CD4-positive, alpha-beta T cell (primary cell): ENCODE measurements around the gene GRID2. TPM values are rescaled to one million over a fixed set of nuclear protein-coding genes. Genes with fewer than 3 reads are reported as not detected.

Source experiments
- ATAC-seq: fragments of 200-7000 bp; cut with Tn5 transposase; one replicate; pipeline ENCODE4 v1.10.0; 2022; ENCODE audit warnings: mild to moderate bottlenecking; ENCODE audit not compliant: poor library complexity
- CTCF ChIA-PET: fragments of 350-600 bp; sonication (Branson Sonifier 250); formaldehyde crosslinking; loops from one replicate; lab custom pipeline; 2021; ENCODE audit warnings: antibody characterized with exemption, inconsistent platforms; lab: Charles Lee
- POLR2A ChIA-PET: fragments of 350-600 bp; sonication (Branson Sonifier 250); formaldehyde crosslinking; loops from one replicate; lab custom pipeline; 2021; ENCODE audit warnings: antibody characterized with exemption, inconsistent platforms; lab: Charles Lee
- DNase-seq, 14 experiments: peaks; one replicate each; pipeline ENCODE4 v3.0.0-alpha.2; 2013 to 2020; ENCODE audit warnings: mixed read lengths in 2 of 14
- H3K27ac ChIP-seq, 2 donors: one replicate each; pipeline versions ENCODE4 v1.5.1 to v1.7.0; 2013; ENCODE audit warnings: low read length in 2 of 2, low read depth in 1 of 2, mild to moderate bottlenecking in 1 of 2
- H3K27me3 ChIP-seq, 2 experiments: 1 replicate in 1 of 2; 2 replicates in 1 of 2; pipeline versions ENCODE4 v1.6.1 to v1.7.0; 2013; ENCODE audit warnings: low read length in 2 of 2, control low read depth in 1 of 2, mild to moderate bottlenecking in 1 of 2, moderate library complexity in 1 of 2; ENCODE audit not compliant: insufficient read depth in 2 of 2, control insufficient read depth in 1 of 2
- H3K36me3 ChIP-seq: one replicate; pipeline ENCODE4 v1.6.1; 2013; ENCODE audit warnings: low read length, control low read depth; ENCODE audit not compliant: insufficient read depth
- H3K4me1 ChIP-seq: one replicate; pipeline ENCODE4 v1.6.1; 2013; ENCODE audit warnings: low read length, control low read depth; ENCODE audit not compliant: insufficient read depth
- H3K4me3 ChIP-seq: one replicate; pipeline ENCODE4 v1.5.1; 2013; ENCODE audit warnings: mild to moderate bottlenecking, low read length, moderate library complexity
- H3K9me3 ChIP-seq, 2 experiments: 1 replicate in 1 of 2; 2 replicates in 1 of 2; pipeline versions ENCODE4 v1.6.1 to v1.7.0; 2013; ENCODE audit warnings: low read length in 2 of 2, mild to moderate bottlenecking in 2 of 2, control low read depth in 1 of 2, moderate library complexity in 1 of 2; ENCODE audit not compliant: control insufficient read depth in 1 of 2, insufficient read depth in 1 of 2
- H3K27ac Mint-ChIP-seq: one replicate; pipeline ENCODE4 v1.8.0; 2020; ENCODE audit warnings: mixed read lengths
- H3K27me3 Mint-ChIP-seq: one replicate; pipeline ENCODE4 v1.8.0; 2021; ENCODE audit warnings: mixed read lengths
- H3K36me3 Mint-ChIP-seq: one replicate; pipeline ENCODE4 v1.8.0; 2021; ENCODE audit warnings: low read depth, mixed read lengths
- H3K4me1 Mint-ChIP-seq: one replicate; pipeline ENCODE4 v1.8.0; 2021; ENCODE audit warnings: low read depth, mixed read lengths
- H3K4me3 Mint-ChIP-seq: one replicate; pipeline ENCODE4 v1.8.0; 2020; ENCODE audit warnings: mild to moderate bottlenecking, mixed read lengths
- H3K9me3 Mint-ChIP-seq: one replicate; pipeline ENCODE4 v1.8.0; 2020; ENCODE audit warnings: mixed read lengths
- intact Hi-C, 2 experiments: fragments of 100-400 bp; cut with DNase I in 1 of 2; cut with micrococcal nuclease in 1 of 2; formaldehyde crosslinking; loops; one replicate each; pipeline versions ENCODE4 v1.15.1 to v1.9.0; 2023 to 2025; cut with DNase I, micrococcal nuclease
- total RNA-seq, 174 experiments: library from RNA in 2 of 174; stranded (reverse) in 2 of 174; gene quantifications; one replicate each; pipeline ENCODE4 v1.2.3 and lab custom pipeline; 2021 to 2026
- TF ChIP-seq, protein P1 (sequence below): fragments of 200-600 bp; IDR thresholded peaks from one replicate; pipeline ENCODE4 v1.8.0; 2022; ENCODE audit warnings: antibody characterized with exemption, mild to moderate bottlenecking

Gene GRID2
- total RNA-seq, 2 experiments from 2014 or later: not detected

GRCh38 chr4:93605163-93605562, 1301.4 kb downstream of the GRID2 start:
- H3K4me3 Mint-ChIP-seq: no peak overlapping the region
- H3K27me3 Mint-ChIP-seq: no peaks in the 10 kb centered on the region
- Histone ChIP-seq H3K4me1 (no peaks in the 10 kb centered on the region), H3K4me3 (no peak overlapping the region), H3K36me3 (no peaks in the 10 kb centered on the region), H3K9me3 (peaks cover 0 to 3% of the 10 kb centered on the region in 2 experiments), H3K27me3 (no peaks in the 10 kb centered on the region), H3K27ac (no peak overlapping the region)
- no peak overlapping the region for H3K27ac Mint-ChIP-seq
- H3K4me1 Mint-ChIP-seq: no peaks in the 10 kb centered on the region
- TF ChIP-seq, protein P1, sequence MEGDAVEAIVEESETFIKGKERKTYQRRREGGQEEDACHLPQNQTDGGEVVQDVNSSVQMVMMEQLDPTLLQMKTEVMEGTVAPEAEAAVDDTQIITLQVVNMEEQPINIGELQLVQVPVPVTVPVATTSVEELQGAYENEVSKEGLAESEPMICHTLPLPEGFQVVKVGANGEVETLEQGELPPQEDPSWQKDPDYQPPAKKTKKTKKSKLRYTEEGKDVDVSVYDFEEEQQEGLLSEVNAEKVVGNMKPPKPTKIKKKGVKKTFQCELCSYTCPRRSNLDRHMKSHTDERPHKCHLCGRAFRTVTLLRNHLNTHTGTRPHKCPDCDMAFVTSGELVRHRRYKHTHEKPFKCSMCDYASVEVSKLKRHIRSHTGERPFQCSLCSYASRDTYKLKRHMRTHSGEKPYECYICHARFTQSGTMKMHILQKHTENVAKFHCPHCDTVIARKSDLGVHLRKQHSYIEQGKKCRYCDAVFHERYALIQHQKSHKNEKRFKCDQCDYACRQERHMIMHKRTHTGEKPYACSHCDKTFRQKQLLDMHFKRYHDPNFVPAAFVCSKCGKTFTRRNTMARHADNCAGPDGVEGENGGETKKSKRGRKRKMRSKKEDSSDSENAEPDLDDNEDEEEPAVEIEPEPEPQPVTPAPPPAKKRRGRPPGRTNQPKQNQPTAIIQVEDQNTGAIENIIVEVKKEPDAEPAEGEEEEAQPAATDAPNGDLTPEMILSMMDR: no peak
- ChIA-PET POLR2A (no interaction called here), CTCF (no interaction called here)
- intact Hi-C loops: no loop called here
- H3K9me3 Mint-ChIP-seq: peaks cover 12% of the 10 kb centered on the region
- DNase-seq (no peak), ATAC-seq (no peak)
- no peaks in the 10 kb centered on the region for H3K36me3 Mint-ChIP-seq

GRCh38 chr4:93617606-93618005, 1313.8 kb downstream of the GRID2 start:
- Histone ChIP-seq H3K9me3 (no peaks in the 10 kb centered on the region), H3K4me3 (no peak overlapping the region), H3K27me3 (no peaks in the 10 kb centered on the region), H3K36me3 (no peaks in the 10 kb centered on the region), H3K4me1 (no peaks in the 10 kb centered on the region), H3K27ac (no peak overlapping the region)
- CTCF ChIA-PET: no interaction called here
- Mint-ChIP-seq H3K27me3 (no peaks in the 10 kb centered on the region), H3K36me3 (no peaks in the 10 kb centered on the region), H3K9me3 (peaks cover 2% of the 10 kb centered on the region), H3K4me1 (no peaks in the 10 kb centered on the region), H3K4me3 (no peak overlapping the region), H3K27ac (no peak overlapping the region)
- DNase-seq (no peak), ATAC-seq (no peak)
- intact Hi-C loops: no loop called here
- POLR2A ChIA-PET: no interaction called here
- TF ChIP-seq, protein P1: no peak

DNA sequence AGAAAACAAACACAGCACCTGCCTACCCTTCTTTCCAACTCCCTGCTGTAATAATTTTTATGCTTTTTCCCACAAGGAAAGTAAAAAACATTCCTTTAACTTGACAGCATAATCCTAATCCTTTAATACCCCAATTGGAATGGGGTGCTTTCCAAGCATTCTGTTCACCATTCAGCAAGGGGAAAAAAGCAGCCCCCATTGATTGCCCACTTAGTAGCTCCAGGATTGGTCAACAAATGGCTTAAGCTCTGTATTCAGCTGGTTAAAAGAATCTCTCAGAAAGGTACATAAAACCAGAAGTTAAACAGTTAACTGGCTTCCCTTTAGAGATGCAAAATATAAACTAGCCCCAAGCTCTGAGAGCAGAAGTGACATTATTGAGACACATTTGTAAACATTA, 1330.0 kb downstream of the GRID2 start:
- Histone ChIP-seq H3K4me1 (no peaks in the 10 kb centered on the region), H3K27ac (no peak overlapping the region), H3K36me3 (no peaks in the 10 kb centered on the region), H3K4me3 (no peak overlapping the region), H3K27me3 (no peaks in the 10 kb centered on the region), H3K9me3 (no peaks in the 10 kb centered on the region)
- Mint-ChIP-seq H3K36me3 (no peaks in the 10 kb centered on the region), H3K4me1 (no peaks in the 10 kb centered on the region), H3K27me3 (no peaks in the 10 kb centered on the region), H3K4me3 (no peak overlapping the region), H3K27ac (no peak overlapping the region), H3K9me3 (peaks cover 5% of the 10 kb centered on the region)
- CTCF ChIA-PET: no interaction called here
- POLR2A ChIA-PET: no interaction called here
- TF ChIP-seq, protein P1: no peak
- no peak for ATAC-seq
- no peak for DNase-seq
- intact Hi-C loops: no loop called here
